Activated T-cell treated with anti-CD3 and anti-CD28 coated beads for 4 hours (primary cell): ENCODE results near the gene PPP1R7.

ENCODE experiments used
- DNase-seq: peaks from one replicate; pipeline ENCODE4 v3.0.0-alpha.2; 2020

The PPP1R7 gene

GRCh38 chr2:241216211-241216761, 66.0 kb downstream of the PPP1R7 start:
- DNase-seq = no peak

- DNase-seq = no peak
Measured at GRCh38 chr2:241217320-241218031, 67.2 kb downstream of the PPP1R7 start.

- DNase-seq = no peak
Measured at GRCh38 chr2:241218131-241219029, 68.1 kb downstream of the PPP1R7 start.

- no peak for DNase-seq
Measured at GRCh38 chr2:241219030-241219382, 68.7 kb downstream of the PPP1R7 start.

GRCh38 chr2:241219856-241220356, 69.6 kb downstream of the PPP1R7 start:
- DNase-seq = no peak

- DNase-seq = no peak
Measured at GRCh38 chr2:241223211-241224017, 73.1 kb downstream of the PPP1R7 start.

GRCh38 chr2:241224018-241224850, 74.0 kb downstream of the PPP1R7 start:
- DNase-seq = no peak

- DNase-seq = no peak
Measured at GRCh38 chr2:241224851-241225438, 74.7 kb downstream of the PPP1R7 start.

GRCh38 chr2:241225545-241225944, 75.3 kb downstream of the PPP1R7 start:
- no peak for DNase-seq

- DNase-seq = no peak
Measured at GRCh38 chr2:241225983-241226382, 75.7 kb downstream of the PPP1R7 start.

GRCh38 chr2:241226723-241227572, 76.7 kb downstream of the PPP1R7 start:
- no peak for DNase-seq

- DNase-seq = no peak
Measured at GRCh38 chr2:241227594-241227993, 77.3 kb downstream of the PPP1R7 start.

- no peak for DNase-seq
Measured at GRCh38 chr2:241228081-241228859, 78.0 kb downstream of the PPP1R7 start.

- DNase-seq = no peak
Measured at GRCh38 chr2:241228860-241229516, 78.7 kb downstream of the PPP1R7 start.

- no peak for DNase-seq
Measured at GRCh38 chr2:241229563-241230401, 79.5 kb downstream of the PPP1R7 start.

GRCh38 chr2:241230435-241230834, 80.2 kb downstream of the PPP1R7 start:
- DNase-seq = no peak

GRCh38 chr2:241232736-241233575, 82.7 kb downstream of the PPP1R7 start:
- DNase-seq = no peak
